K562 (cell line): ENCODE measurements around the gene SPTLC2. TPM values are rescaled to one million over a fixed set of nuclear protein-coding genes. Genes with fewer than 3 reads are reported as not detected.

Source experiments
- ATAC-seq: fragments of 200-7000 bp; cut with Tn5 transposase; 3 replicates; pipeline ENCODE4 v1.9.1; 2020; ENCODE audit warnings: moderate library complexity
- Bru-seq: library from RNA; stranded (reverse); fragments of 400-500 nt; gene quantifications from one replicate; lab custom pipeline; 2021; lab: Mats Ljungman, UMichigan
- BruChase-seq, 2 experiments: library from RNA; stranded (reverse); fragments of 400-500 nt; gene quantifications; one replicate each; lab custom pipeline; 2021; lab: Mats Ljungman, UMichigan
- BruUV-seq: library from RNA; stranded (reverse); fragments of 400-500 nt; replicated peaks from 2 replicates; lab custom pipeline; 2021; lab: Mats Ljungman, UMichigan
- CTCF ChIA-PET: fragments of 300-600 bp; formaldehyde crosslinking; extraction: SDS; loops from one replicate; lab custom pipeline; 2021; ENCODE audit warnings: low intra/inter-chr PET ratio; lab: Yijun Ruan, JAX
- POLR2A ChIA-PET: fragments of 300-600, 350-650 bp; sonication (Branson Sonifier 250); formaldehyde crosslinking; extraction: SDS; loops from one replicate; lab custom pipeline; 2021; ENCODE audit warnings: antibody characterized with exemption, inconsistent platforms; lab: Yijun Ruan, JAX
- DNase-seq, 4 experiments: peaks; one replicate each; pipeline versions ENCODE4 v3.0.0 to v3.0.0-alpha.2; 2011 to 2018; ENCODE audit warnings: low spot score in 3 of 4, mixed read lengths in 3 of 4; ENCODE audit errors: extremely low read depth in 1 of 4
- FAIRE-seq: peaks from 2 replicates; lab custom pipeline; 2011; peaks lifted over from hg19 to GRCh38; lab: Jason Lieb, UNC
- H2AFZ ChIP-seq: 2 replicates; pipeline ENCODE4 v1.6.0; 2011; ENCODE audit warnings: low read depth, low read length, control low read depth, inconsistent platforms
- H3K27ac ChIP-seq: fragments of 200-600 bp; 3 replicates; pipeline ENCODE4 v1.8.0; 2011; ENCODE audit warnings: low read depth, mild to moderate bottlenecking, control low read depth, inconsistent platforms, low read length, moderate library complexity, mixed read lengths; ENCODE audit errors: extremely low read depth
- H3K27me3 ChIP-seq, 2 experiments: fragments of 300-600 bp in 1 of 2; 2 replicates in 1 of 2; 3 replicates in 1 of 2; pipeline versions ENCODE4 v1.6.0 to v1.8.0; 2011; ENCODE audit warnings: inconsistent platforms in 2 of 2, low read length in 2 of 2, mild to moderate bottlenecking in 1 of 2, mixed read lengths in 1 of 2, moderate library complexity in 1 of 2; ENCODE audit not compliant: control insufficient read depth in 2 of 2, insufficient read depth in 2 of 2
- H3K36me3 ChIP-seq: fragments of 300-600 bp; 3 replicates; pipeline ENCODE4 v1.8.0; 2011; ENCODE audit warnings: mild to moderate bottlenecking, low read length, inconsistent platforms; ENCODE audit not compliant: control insufficient read depth, insufficient read depth
- H3K4me1 ChIP-seq, 2 experiments: fragments of 200-600 bp in 1 of 2; replicated peaks in 1 of 2; 2 replicates in 1 of 2; 3 replicates in 1 of 2; pipeline versions ENCODE4 v1.5.1 to v1.8.0; 2011; ENCODE audit warnings: inconsistent platforms in 2 of 2, low read length in 2 of 2, mild to moderate bottlenecking in 1 of 2, mixed read lengths in 1 of 2, moderate library complexity in 1 of 2; ENCODE audit not compliant: control insufficient read depth in 2 of 2, insufficient read depth in 2 of 2
- H3K4me2 ChIP-seq: 2 replicates; pipeline ENCODE4 v1.6.1; 2011; ENCODE audit warnings: low read length, control low read depth, inconsistent platforms, mixed read lengths; ENCODE audit not compliant: insufficient read depth
- H3K4me3 ChIP-seq: fragments of 200-600 bp; sonication (generic), shearing (Covaris generic); 2 replicates; pipeline ENCODE4 v1.5.1; 2016; ENCODE audit warnings: control low read depth, inconsistent platforms
- H3K79me2 ChIP-seq: fragments of 200-600 bp; 3 replicates; pipeline ENCODE4 v1.8.0; 2011; ENCODE audit warnings: low read length, inconsistent platforms; ENCODE audit not compliant: control insufficient read depth, insufficient read depth
- H3K9ac ChIP-seq, 2 experiments: 2 replicates each; pipeline versions ENCODE4 v1.6.0 to v1.6.1; 2011; ENCODE audit warnings: low read depth in 2 of 2, low read length in 2 of 2, control low read depth in 1 of 2, inconsistent platforms in 1 of 2, mild to moderate bottlenecking in 1 of 2, mixed read lengths in 1 of 2; ENCODE audit not compliant: insufficient read depth in 1 of 2
- H3K9me1 ChIP-seq: one replicate; pipeline ENCODE4 v1.6.0; 2011; ENCODE audit warnings: inconsistent platforms, mild to moderate bottlenecking, low read length, moderate library complexity; ENCODE audit not compliant: control insufficient read depth, insufficient read depth
- H3K9me3 ChIP-seq: replicated peaks from 2 replicates; pipeline ENCODE4 v1.5.1; 2011; ENCODE audit warnings: low read depth, low read length, inconsistent platforms; ENCODE audit not compliant: control insufficient read depth, insufficient read depth
- H4K20me1 ChIP-seq: replicated peaks from 2 replicates; pipeline ENCODE4 v1.6.1; 2011; ENCODE audit warnings: low read length, inconsistent platforms, mixed read lengths; ENCODE audit not compliant: control insufficient read depth, insufficient read depth
- ELF4 ChIP-seq: fragments of 450-650 bp; formaldehyde crosslinking; IDR thresholded peaks from 2 replicates; pipeline ENCODE4 v1.4.0; 2022; ENCODE audit warnings: missing genetic modification characterization
- NR0B1 ChIP-seq: fragments of 450-650 bp; IDR thresholded peaks from one replicate; pipeline ENCODE4 v1.6.1; 2018; ENCODE audit warnings: mild to moderate bottlenecking, moderate library complexity; ENCODE audit not compliant: partially characterized antibody
- PHF8 ChIP-seq: fragments of 200-600 bp; sonication (generic); IDR thresholded peaks from 2 replicates; pipeline ENCODE4 v1.6.1; 2012; ENCODE audit warnings: mixed run types, mild to moderate bottlenecking, inconsistent platforms, low read length, moderate library complexity, borderline replicate concordance
- PRDM10 ChIP-seq: fragments of 450-650 bp; IDR thresholded peaks from 2 replicates; pipeline ENCODE4 v1.6.1; 2018; ENCODE audit not compliant: partially characterized antibody
- RBM22 ChIP-seq: fragments of 200-400 bp; formaldehyde crosslinking; IDR thresholded peaks from 2 replicates; pipeline ENCODE4 v1.6.1; 2018; ENCODE audit warnings: low read length, low read depth; ENCODE audit not compliant: poor library complexity, severe bottlenecking
- TEAD1 ChIP-seq, 2 experiments: fragments of 450-650 bp in 1 of 2; sonication (generic) in 1 of 2; formaldehyde crosslinking; IDR thresholded peaks; 2 replicates each; pipeline versions ENCODE4 v1.4.0 to v1.8.0; 2020 to 2022; ENCODE audit warnings: mild to moderate bottlenecking in 2 of 2, missing genetic modification reagents in 1 of 2
- THRB ChIP-seq: fragments of 450-650 bp; formaldehyde crosslinking; conservative IDR thresholded peaks from 2 replicates; pipeline ENCODE4 v1.4.0; 2022; ENCODE audit warnings: mild to moderate bottlenecking, missing genetic modification characterization
- WGBS: fragments of 100-300 bp; shearing (Covaris generic); methylation state at CpG from one replicate; pipeline ENCODE4 v1.1.6; 2016; ENCODE audit warnings: low coverage, mixed read lengths; ENCODE audit not compliant: insufficient coverage; ENCODE audit errors: missing lambda C conversion rate; 5-methylcytosine and 5-hydroxymethylcytosine counted together
- in situ Hi-C: fragments of 300-500 bp; cut with MboI; formaldehyde crosslinking; loops from 4 replicates; pipeline ENCODE4 v1.15.0; 2018; ENCODE audit warnings: inconsistent platforms, mixed read lengths
- intact Hi-C: fragments of 100-400 bp; cut with micrococcal nuclease; formaldehyde crosslinking; loops from 2 replicates; pipeline ENCODE4 v1.14.2; 2022
- long read RNA-seq, 3 experiments: library from polyadenylated mRNA in 2 of 3; library from RNA in 1 of 3; unstranded in 2 of 3; stranded (forward) in 1 of 3; transcript quantifications; one replicate each; pipeline ENCODE4 v2.0.0, GENCODE V29; 2019 to 2022
- polyA minus RNA-seq, 3 experiments: library from RNA; depleted of rRNA, polyadenylated mRNA; stranded (reverse); fragments of >200 nt; gene quantifications; 2 replicates each; pipeline ENCODE4 v1.2.3, GENCODE V29; 2011
- polyA plus RNA-seq, 8 experiments: library from polyadenylated mRNA; depleted of rRNA in 4 of 8; stranded (reverse) in 5 of 8; unstranded in 3 of 8; fragments of >200 nt; fragmentation: Nextera tagmentation in 2 of 8; fragmentation: Illumina TruSeq in 1 of 8; extraction: Ambion mirVana in 2 of 8; extraction: Trizol in 1 of 8; gene quantifications; 2 replicates each; pipeline versions ENCODE4 v1.2.1 to v1.2.3, GENCODE V29; 2011 to 2014; ENCODE audit warnings: inconsistent platforms in 1 of 8, missing spikeins in 1 of 8
- total RNA-seq, 7 experiments: library from RNA; depleted of rRNA in 6 of 7; stranded (reverse); fragments of >200 nt in 6 of 7; fragmentation: Illumina TruSeq in 2 of 7; extraction: Trizol in 2 of 7; gene quantifications; 2 replicates each; pipeline versions ENCODE4 v1.2.1 to v1.2.3, GENCODE V29; 2011 to 2021; ENCODE audit warnings: low replicate concordance in 1 of 7

Gene SPTLC2
- 34.7 and 74.2 TPM in 2 replicates for total RNA-seq (2011; cell fraction: chromatin; rRNA removed; ENCODE audit: low replicate concordance)
- 23.0 and 28.9 TPM in 2 replicates for total RNA-seq (2011; cell fraction: nucleolus; rRNA removed)
- 50.4 and 56.3 TPM in 2 replicates for total RNA-seq (2011; cell fraction: nucleoplasm; rRNA removed)
- total RNA-seq (2014; rRNA removed) (11.1 and 11.8 TPM in 2 replicates), total RNA-seq (2014; rRNA removed; fragmentation: Illumina TruSeq; extraction: Trizol) (19.5 and 22.6 TPM in 2 replicates), total RNA-seq (2015; rRNA removed; fragmentation: Illumina TruSeq; extraction: Trizol) (15.5 and 15.9 TPM in 2 replicates), total RNA-seq (2021) (20.8 and 24.2 TPM in 2 replicates), polyA plus RNA-seq (2011; rRNA removed) (24.2 and 30.4 TPM in 2 replicates), polyA plus RNA-seq (2014; fragmentation: Illumina TruSeq; extraction: Trizol) (12.6 and 13.3 TPM in 2 replicates), polyA plus RNA-seq (2014; fragmentation: Nextera tagmentation; extraction: Ambion mirVana) (1 to 10 TPM; 4.5 to 5.4 TPM), polyA plus RNA-seq (2014; rRNA removed) (8.6 and 14.0 TPM in 2 replicates), polyA minus RNA-seq (2011; rRNA and poly(A)+ RNA removed) (46.8 and 53.8 TPM in 2 replicates), Bru-seq, nascent RNA (percentile 77 among the genes with signal in this experiment), BruChase-seq, experiment 1, labeled RNA remaining after a 2-hour chase (percentile 79 among the genes with signal in this experiment), BruChase-seq, experiment 2, labeled RNA remaining after a 6-hour chase (percentile 77 among the genes with signal in this experiment)
- 7.1 and 12.7 TPM in 2 replicates for polyA plus RNA-seq (2011; cell fraction: cytosol; rRNA removed)
- polyA plus RNA-seq (2011; cell fraction: nucleus; rRNA removed): 11.1 and 12.1 TPM in 2 replicates
- 10.4 and 11.5 TPM in 2 replicates for polyA plus RNA-seq (2012)
- 15.4 and 16.2 TPM in 2 replicates for polyA minus RNA-seq (2011; cell fraction: cytosol; rRNA and poly(A)+ RNA removed)
- polyA minus RNA-seq (2011; cell fraction: nucleus; rRNA and poly(A)+ RNA removed): 5.1 and 9.7 TPM in 2 replicates
- long read RNA-seq, experiment 1, full-length matches to known transcripts: 69 of 103 reads
- long read RNA-seq, experiment 1, partial matches to known transcripts: 2 of 103 reads
- long read RNA-seq, experiment 1, other reads (novel, unspliced or antisense): 32 of 103 reads
- long read RNA-seq, experiment 2, full-length matches to known transcripts: 11 of 24 reads
- long read RNA-seq, experiment 2, partial matches to known transcripts: 3 of 24 reads
- long read RNA-seq, experiment 2, other reads (novel, unspliced or antisense): 10 of 24 reads
- long read RNA-seq, experiment 3, full-length matches to known transcripts: 18 of 24 reads
- long read RNA-seq, experiment 3, partial matches to known transcripts: 4 of 24 reads
- long read RNA-seq, experiment 3, other reads (novel, unspliced or antisense): 2 of 24 reads

- peaks cover 10% of the 10 kb centered on the region; the same call in 1 of the 3 replicates for H3K36me3 ChIP-seq
- H3K79me2 ChIP-seq: peaks cover 47% of the 10 kb centered on the region
- peak within 1 kb of the TSS; percentile 96 for H3K4me3 ChIP-seq
- H3K27ac ChIP-seq: peak within 1 kb of the TSS; percentile 78
- BruUV-seq: no TSS peak
- no peaks in the 10 kb centered on the region; the same call in 1 of the 2 replicates for H4K20me1 ChIP-seq
- H3K4me1 ChIP-seq: peaks cover 7 to 9% of the 10 kb centered on the region in 2 experiments; a peak in 3 of 5 replicates
- WGBS: 2% methylated on average over 30 of the region's 58 CpGs
- in situ Hi-C loops: no loop called here
- H3K9ac ChIP-seq: peak within 1 kb of the TSS; percentile 77 to 93
- H3K4me2 ChIP-seq: peak within 1 kb of the TSS; percentile 94
- DNase-seq (peak; percentile 97 to 98 (median 98)), ATAC-seq (peak; percentile 98), FAIRE-seq (peak; percentile 99)
- no peaks in the 10 kb centered on the region for H3K9me1 ChIP-seq
- ChIA-PET POLR2A (interaction anchor here (1.1 kb wide), 1 partner anchor 9 kb away, joined by 4 read pairs; no protein-coding TSS in a partner anchor), CTCF (no interaction called here)
- intact Hi-C loops: loop anchor here (5.0 kb wide), 2 partner anchors 91 to 159 kb away; partner anchors contain the start of genes AHSA1, ALKBH1, SLIRP and VIPAS39
- peak within 1 kb of the TSS; percentile 87 for H2AFZ ChIP-seq
- H3K27me3 ChIP-seq: no peaks in the 10 kb centered on the region
- no peaks in the 10 kb centered on the region for H3K9me3 ChIP-seq
- TF ChIP-seq PRDM10: peak; percentile 73
- no peak for TF ChIP-seq RBM22
- TF ChIP-seq TEAD1 (CRISPR knock-in tag; IDR thresholded peaks at IDR 0.05): no peak
- no peak for TF ChIP-seq ELF4 (CRISPR knock-in tag)
- TF ChIP-seq NR0B1: no peak
- TF ChIP-seq PHF8: peak; percentile 77; the same call in 1 of the 2 replicates
- no peak for TF ChIP-seq THRB (CRISPR knock-in tag)
Measured at GRCh38 chr14:77616454-77617229, at the start of gene SPTLC2. Gene SPTLC2 (minus strand): TSS chr14:77616637. CDS start chr14:77616579, 58 bp downstream.
